ENCODE measurements around the gene MAMLD1.

MAMLD1 gene

GRCh38 chrX:150537851-150538250 is 174.7 kb downstream of the MAMLD1 start:
- DNase-seq: no peak

- DNase-seq: no peak
Observed at GRCh38 chrX:150540965-150541364, 177.8 kb downstream of the MAMLD1 start.

DNA sequence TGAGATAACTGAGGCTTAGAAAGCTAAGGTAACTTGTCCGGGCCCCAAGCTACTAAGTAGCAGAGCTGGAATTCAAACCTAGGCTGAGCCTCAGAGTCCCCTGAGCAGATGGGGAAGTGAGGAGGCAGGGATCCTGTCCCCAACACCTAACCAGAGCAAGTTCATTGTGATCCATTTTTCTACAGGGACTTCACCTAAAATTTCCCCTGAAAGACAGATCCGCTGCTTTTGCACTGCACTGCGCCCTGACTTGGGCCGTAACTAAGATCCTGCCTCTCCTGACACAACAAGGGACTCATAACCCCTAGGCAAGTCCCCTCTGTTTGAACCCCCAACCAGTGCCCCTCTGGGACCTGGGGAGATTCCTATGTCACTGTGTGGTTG is 179.7 kb downstream of the MAMLD1 start:
- no peak for DNase-seq

DNA sequence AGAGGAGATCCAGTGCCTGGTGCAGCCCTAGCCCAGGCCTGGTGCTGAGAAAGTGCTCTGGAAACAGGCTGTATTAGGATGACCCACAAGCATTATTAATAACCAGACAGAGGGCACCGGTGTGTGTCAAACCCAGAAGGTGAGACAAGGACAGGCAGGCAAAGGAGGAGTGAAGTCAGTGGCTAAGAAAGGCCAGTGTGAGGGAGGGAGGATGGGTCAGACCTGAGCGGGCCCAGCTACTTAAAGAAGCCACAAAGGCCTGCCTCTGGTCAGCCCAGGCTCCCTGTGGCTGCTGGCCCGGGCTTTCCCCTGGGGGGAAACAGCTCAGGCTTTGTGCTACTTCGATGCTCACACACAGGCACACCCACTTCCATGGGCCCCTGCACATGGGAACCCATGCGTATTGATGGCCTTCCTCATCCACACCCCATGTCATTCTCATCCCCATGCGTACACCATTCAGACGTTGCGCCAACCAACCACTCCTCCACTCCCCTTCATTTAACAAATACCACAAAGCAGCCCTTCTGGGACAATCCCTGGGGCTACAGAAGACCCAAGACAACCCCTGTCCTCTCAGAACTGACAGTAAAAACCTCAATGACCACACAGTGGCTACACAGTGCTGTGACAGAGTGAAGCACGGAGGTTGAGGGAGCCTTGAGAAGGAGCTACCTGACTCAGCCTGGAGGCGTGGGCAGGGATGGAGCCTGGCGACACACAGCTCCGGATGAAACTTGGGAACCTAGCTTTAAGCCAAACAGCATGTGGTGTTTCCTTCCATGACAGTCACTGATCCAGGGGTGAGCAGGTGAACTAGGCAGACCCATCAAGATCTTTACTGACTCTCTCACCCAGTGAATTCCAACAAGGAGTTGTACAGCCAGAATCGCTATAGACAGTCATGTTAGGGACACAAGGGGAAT is 180.4 kb downstream of the MAMLD1 start:
- DNase-seq: no peak

DNA sequence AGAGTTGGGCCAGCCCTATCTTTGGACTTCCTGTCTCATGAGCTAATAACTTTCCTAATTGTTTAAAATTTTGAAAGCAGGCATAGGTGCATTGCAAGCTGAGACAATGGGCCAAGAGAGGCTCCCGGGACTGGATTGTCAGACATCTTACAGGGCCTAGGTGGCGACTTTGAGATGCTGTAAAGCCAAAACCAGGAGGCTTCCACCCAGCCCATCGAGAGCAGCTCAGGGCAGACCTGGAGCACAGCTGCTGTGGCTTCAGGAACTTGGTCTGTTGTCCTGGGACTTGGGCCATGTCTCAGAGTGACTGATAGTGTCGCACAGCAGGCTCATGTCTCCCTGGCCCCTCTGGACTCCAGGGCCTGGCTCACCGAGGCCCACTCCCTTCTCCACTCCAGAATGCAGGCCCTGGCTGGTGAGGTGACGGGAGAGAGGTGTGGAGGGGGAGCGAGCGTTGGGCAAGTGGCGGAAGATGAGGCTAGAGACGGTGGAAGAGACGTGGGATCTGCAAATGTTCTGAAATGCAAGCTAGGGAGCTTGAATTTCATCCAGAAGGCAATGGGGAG is 181.2 kb downstream of the MAMLD1 start:
- no peak for DNase-seq

- DNase-seq: no peak
Observed at GRCh38 chrX:150544835-150545770, 182.0 kb downstream of the MAMLD1 start.

- no peak for DNase-seq
Observed at GRCh38 chrX:150546711-150547153, 183.6 kb downstream of the MAMLD1 start.

- DNase-seq: peak in 1 of 3 experiments; percentile 43
Observed at GRCh38 chrX:150547375-150548115, 184.4 kb downstream of the MAMLD1 start.

DNA sequence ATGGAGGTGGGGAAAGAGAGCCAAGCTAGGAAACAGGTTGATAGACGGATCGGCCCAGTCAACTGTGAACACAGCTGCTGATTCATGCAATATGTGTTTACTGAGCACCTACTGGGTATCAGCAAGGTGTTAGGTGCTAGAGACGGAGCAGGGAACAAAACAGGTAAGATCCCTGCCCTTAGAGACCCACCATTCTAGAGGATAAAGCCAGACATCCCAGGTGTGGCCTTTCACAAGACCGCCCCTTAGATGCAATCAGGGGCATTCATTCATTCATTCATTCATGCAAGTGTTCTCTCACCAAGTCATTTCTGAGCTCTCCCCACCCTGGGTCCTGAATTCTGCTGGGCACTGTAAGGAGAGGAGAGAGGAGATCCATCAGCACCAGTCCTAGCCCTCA is 185.1 kb downstream of the MAMLD1 start:
- DNase-seq: no peak

- no peak for DNase-seq
Observed at GRCh38 chrX:150548684-150549083, 185.6 kb downstream of the MAMLD1 start.

GRCh38 chrX:150551963-150552362 is 188.8 kb downstream of the MAMLD1 start:
- DNase-seq: no peak

- peak in 1 of 3 experiments; percentile 23 for DNase-seq
Observed at GRCh38 chrX:150558424-150558823, 195.3 kb downstream of the MAMLD1 start.

All from NCI-H1417 (cell line).